ENCODE measurements around the gene FHAD1.

DNA sequence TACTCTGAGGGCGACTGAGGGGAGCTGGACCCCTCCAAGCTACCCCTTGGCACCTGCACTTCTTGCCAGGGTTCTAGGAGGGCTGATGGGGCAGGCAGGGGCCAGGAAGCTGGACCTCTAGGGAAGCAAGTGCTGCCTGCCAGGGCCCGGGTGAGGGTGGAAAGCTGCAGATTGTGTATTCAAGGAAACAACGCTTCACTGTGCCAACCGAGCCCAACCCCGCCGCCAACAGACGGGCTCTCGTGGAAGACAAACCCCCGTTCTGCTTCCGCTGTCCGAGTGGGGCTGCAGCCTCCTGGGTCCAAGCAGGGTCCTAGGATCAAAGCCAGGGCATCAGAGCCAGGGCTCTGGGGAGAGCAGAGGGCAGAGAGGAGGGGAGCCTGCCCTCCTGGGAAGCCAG lies 165.8 kb downstream of the FHAD1 start:
- TF ChIP-seq, protein P1, sequence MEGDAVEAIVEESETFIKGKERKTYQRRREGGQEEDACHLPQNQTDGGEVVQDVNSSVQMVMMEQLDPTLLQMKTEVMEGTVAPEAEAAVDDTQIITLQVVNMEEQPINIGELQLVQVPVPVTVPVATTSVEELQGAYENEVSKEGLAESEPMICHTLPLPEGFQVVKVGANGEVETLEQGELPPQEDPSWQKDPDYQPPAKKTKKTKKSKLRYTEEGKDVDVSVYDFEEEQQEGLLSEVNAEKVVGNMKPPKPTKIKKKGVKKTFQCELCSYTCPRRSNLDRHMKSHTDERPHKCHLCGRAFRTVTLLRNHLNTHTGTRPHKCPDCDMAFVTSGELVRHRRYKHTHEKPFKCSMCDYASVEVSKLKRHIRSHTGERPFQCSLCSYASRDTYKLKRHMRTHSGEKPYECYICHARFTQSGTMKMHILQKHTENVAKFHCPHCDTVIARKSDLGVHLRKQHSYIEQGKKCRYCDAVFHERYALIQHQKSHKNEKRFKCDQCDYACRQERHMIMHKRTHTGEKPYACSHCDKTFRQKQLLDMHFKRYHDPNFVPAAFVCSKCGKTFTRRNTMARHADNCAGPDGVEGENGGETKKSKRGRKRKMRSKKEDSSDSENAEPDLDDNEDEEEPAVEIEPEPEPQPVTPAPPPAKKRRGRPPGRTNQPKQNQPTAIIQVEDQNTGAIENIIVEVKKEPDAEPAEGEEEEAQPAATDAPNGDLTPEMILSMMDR (IDR thresholded peaks at IDR 0.05): no peak
- no peak for TF ChIP-seq POLR2AphosphoS5 (IDR thresholded peaks at IDR 0.05)
- TF ChIP-seq POLR2A (IDR thresholded peaks at IDR 0.05): no peak

Measured in prostate gland (tissue), 2 donors.